HL-60 (cell line): ENCODE results near the gene GCNT4.

Source experiments
- DNase-seq, 2 experiments: peaks; one replicate each; pipeline ENCODE4 v3.0.0-alpha.2; 2010 to 2020; ENCODE audit warnings: low read depth in 1 of 2, low spot score in 1 of 2
- H3K27ac ChIP-seq: fragments of 250-450 bp; sonication (Bioruptor Pico); replicated peaks from 2 replicates; pipeline ENCODE4 v1.5.1; 2020; ENCODE audit warnings: mild to moderate bottlenecking, moderate library complexity
- H3K27me3 ChIP-seq: fragments of 250-450 bp; sonication (Bioruptor Pico); 2 replicates; pipeline ENCODE4 v1.5.1; 2021; ENCODE audit warnings: mild to moderate bottlenecking, moderate library complexity; ENCODE audit not compliant: insufficient read depth, poor library complexity, severe bottlenecking
- H3K4me3 ChIP-seq: replicated peaks from 2 replicates; pipeline ENCODE4 v1.5.1; 2011; ENCODE audit warnings: mild to moderate bottlenecking, control low read depth, low read length; ENCODE audit not compliant: insufficient read depth
- CTCF ChIP-seq: IDR thresholded peaks from one replicate; pipeline ENCODE4 v1.5.1; 2011; ENCODE audit warnings: low read length, control low read depth, inconsistent platforms; ENCODE audit not compliant: insufficient read depth
- GABPA ChIP-seq: IDR thresholded peaks from 2 replicates; pipeline ENCODE4 v1.6.1; 2012; ENCODE audit warnings: low read depth
- POLR2AphosphoS5 ChIP-seq: IDR thresholded peaks from 2 replicates; pipeline ENCODE4 v1.6.1; 2012; ENCODE audit warnings: low read depth
- SPI1 ChIP-seq: IDR thresholded peaks from 2 replicates; pipeline ENCODE4 v1.6.1; 2012; ENCODE audit warnings: low read depth, mild to moderate bottlenecking, borderline replicate concordance
- TF ChIP-seq, protein P1 (sequence below): IDR thresholded peaks from 2 replicates; pipeline ENCODE4 v1.6.1; 2012; ENCODE audit warnings: low read depth; ENCODE audit not compliant: insufficient replicate concordance

Gene GCNT4

DNA sequence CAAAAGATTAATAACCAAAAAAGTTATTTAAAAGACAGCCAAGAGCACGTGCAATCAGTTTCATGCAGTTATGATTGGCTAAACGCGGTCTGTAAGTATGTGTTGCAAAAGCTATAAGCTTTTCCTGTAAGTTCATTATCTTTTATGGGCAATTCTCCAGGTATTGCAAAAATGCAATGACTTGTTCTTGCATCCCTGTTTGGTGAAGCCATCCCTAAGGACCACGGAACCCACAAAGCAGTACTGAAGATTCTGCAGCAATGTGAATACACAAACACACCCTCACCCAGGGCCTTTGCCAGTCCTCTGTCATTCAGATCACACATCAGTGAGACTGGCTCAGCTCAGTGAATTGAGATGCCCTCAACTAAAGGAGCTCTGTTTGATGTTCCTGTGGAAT lies 11.4 kb downstream of the GCNT4 start:
- Histone ChIP-seq H3K27ac (no peak overlapping the region), H3K27me3 (no peaks in the 10 kb centered on the region), H3K4me3 (no peak overlapping the region)
- DNase-seq: no peak
- TF ChIP-seq SPI1: no peak
- no peak for TF ChIP-seq CTCF
- no peak for TF ChIP-seq GABPA
- TF ChIP-seq POLR2AphosphoS5: no peak
- TF ChIP-seq, protein P1, sequence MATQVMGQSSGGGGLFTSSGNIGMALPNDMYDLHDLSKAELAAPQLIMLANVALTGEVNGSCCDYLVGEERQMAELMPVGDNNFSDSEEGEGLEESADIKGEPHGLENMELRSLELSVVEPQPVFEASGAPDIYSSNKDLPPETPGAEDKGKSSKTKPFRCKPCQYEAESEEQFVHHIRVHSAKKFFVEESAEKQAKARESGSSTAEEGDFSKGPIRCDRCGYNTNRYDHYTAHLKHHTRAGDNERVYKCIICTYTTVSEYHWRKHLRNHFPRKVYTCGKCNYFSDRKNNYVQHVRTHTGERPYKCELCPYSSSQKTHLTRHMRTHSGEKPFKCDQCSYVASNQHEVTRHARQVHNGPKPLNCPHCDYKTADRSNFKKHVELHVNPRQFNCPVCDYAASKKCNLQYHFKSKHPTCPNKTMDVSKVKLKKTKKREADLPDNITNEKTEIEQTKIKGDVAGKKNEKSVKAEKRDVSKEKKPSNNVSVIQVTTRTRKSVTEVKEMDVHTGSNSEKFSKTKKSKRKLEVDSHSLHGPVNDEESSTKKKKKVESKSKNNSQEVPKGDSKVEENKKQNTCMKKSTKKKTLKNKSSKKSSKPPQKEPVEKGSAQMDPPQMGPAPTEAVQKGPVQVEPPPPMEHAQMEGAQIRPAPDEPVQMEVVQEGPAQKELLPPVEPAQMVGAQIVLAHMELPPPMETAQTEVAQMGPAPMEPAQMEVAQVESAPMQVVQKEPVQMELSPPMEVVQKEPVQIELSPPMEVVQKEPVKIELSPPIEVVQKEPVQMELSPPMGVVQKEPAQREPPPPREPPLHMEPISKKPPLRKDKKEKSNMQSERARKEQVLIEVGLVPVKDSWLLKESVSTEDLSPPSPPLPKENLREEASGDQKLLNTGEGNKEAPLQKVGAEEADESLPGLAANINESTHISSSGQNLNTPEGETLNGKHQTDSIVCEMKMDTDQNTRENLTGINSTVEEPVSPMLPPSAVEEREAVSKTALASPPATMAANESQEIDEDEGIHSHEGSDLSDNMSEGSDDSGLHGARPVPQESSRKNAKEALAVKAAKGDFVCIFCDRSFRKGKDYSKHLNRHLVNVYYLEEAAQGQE: no peak

DNA sequence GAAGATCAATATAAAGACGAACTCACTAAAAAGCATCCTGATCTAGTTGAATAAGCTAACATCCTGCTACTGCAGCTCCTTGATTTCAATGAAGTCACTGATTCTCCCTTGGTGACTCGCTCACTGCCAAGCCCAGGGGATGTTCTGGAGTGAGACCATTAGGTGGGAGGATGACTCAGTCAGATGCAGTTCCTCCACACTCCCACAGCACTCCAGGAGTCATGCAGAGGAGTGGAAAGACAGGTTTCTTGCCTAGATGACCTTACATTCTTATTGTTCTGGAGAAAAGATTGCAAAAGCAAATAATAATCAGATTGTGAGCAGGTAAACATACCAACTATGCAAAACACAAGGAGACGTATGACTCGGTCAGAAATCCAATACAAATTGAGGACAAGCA lies 15.3 kb downstream of the GCNT4 start:
- TF ChIP-seq, protein P1: no peak
- no peak overlapping the region for H3K4me3 ChIP-seq
- H3K27me3 ChIP-seq: no peaks in the 10 kb centered on the region
- H3K27ac ChIP-seq: no peak overlapping the region
- DNase-seq: no peak

DNA sequence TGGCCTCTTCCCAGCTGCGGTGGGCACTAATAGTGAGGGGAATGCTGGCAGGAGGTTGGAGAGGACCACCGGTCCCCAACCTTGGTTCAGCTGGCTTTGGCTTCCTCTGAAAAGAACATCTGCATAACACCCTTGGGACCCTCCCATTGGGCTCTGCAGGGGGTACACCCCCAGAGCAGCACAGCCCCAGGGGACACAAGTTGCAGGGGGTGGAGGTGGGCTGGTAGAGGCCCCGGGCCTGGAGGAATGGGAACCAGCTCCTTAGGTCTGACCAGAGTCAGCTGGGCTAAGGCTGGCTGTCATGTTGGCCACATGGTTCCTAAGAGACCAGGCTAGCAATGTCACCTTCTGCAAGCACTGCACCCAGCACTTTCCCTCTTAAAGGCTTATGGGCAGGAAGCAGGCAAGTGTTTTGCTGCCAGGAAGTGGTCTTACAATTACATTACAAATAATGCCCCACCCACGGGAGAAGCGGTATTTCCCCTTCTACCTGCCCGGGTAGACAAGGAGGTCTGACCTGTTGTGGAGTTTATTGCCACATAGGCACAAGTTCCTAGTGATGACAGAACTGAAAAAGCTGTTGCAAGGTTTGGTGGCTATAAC lies 18.1 kb downstream of the GCNT4 start:
- TF ChIP-seq GABPA (no peak), CTCF (no peak), POLR2AphosphoS5 (no peak), SPI1 (no peak)
- TF ChIP-seq, protein P1: no peak
- DNase-seq: no peak
- Histone ChIP-seq H3K27me3 (no peaks in the 10 kb centered on the region), H3K27ac (no peak overlapping the region), H3K4me3 (no peak overlapping the region)
